Measurements from ENCODE around the gene ACAA2. TPM values are rescaled to one million over a fixed set of nuclear protein-coding genes. Genes with fewer than 3 reads are reported as not detected.
"Not testable (repeated sequence)": the region's sequence is repeated elsewhere in the genome, so short reads cannot be mapped to it uniquely, and the experiment has no call there.

Gene ACAA2
- polyA plus RNA-seq, 4 donors = 253 to 278 (median 268) TPM

DNA sequence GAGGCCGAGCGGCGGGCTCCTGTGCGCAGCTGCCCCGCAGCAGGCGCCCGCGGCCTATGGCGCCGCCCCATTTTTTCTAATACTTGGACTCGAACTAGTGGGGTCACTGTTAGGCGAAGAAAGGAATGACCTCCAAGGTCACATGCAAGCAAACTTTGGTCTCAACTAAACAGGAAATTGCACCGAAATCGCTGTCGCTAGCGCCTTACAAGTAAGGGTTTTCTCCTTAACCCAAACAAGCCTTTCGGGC, 339 bp downstream of the ACAA2 start:
- peak in 2 of 4 donors; percentile 31 to 60 for DNase-seq (ENCODE audit: low read depth in 4 of 4, low spot score in 3 of 4)

DNA sequence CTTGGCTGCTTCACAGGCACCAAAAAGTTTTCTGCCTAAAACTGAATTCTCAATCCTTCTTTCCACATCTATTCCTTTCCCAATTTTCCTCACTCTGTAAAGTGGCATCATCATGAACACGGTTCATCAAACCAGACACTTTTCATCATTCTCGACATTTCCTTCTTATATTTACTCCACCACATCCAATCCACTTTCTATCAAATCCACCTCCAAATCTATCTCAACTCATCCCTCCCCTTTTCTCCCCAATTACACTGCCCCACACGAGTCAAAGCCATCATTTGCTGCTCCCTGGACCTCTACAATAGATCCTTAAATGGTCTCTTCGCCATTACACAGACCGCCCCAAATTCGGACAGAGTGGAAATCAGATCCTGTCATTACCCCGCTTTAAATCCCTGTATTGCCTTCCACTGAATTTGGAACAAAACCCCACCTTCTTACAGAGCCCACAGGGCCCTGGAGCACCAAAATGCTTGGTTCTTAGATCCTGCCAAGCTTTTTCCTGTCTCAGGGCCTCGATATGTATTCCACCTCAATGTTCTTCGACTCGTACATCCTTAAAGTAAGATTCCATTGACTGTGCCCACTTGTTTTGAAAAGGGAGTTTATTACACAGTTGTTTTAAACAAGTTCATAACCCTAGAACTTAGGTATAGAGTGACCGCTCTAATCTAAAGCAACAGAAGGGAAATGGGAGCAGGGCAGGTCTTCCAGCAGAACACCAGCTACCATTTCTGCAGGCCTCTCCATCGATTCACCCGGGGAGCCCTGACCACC, 856 bp downstream of the ACAA2 start:
- DNase-seq (ENCODE audit: low read depth in 4 of 4, low spot score in 3 of 4) = no peak

DNA sequence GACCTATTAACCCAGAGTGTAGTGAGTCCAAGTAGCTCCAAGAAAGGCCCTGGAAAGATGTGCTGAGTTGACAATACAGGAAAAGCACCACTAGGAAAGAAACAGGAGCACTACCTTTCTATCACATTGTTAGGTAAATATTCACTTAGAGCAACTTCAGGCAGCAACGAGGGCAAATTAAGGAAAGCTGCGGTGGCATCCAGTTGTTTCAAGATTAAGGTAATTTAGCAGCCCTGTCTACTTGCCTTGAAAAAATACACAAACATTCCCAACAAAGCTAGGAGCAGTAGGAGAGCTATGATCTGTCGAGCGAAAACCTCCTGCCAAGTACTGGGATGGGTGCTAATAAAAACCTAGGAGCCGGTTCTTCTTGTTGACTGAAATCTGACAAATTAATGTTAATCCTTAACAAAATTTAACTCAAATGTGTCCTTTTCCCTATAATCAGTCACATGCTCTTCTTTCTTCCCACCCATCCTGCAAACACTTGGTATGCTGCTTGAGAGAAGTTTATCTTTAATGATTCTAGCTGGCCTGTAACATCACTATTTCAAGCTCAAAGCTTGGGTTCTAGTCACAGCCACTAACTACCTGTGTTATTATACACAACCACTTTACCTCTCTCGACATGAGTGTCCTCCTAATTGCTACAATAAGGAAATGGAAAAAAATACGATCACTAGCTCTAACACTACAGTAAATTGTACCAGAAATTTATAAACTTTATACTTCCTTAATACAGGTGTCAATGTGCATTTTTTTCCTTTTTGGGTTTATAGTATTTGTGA, 2.0 kb downstream of the ACAA2 start:
- peak in 1 of 4 donors; percentile 25 for DNase-seq (ENCODE audit: low read depth in 4 of 4, low spot score in 3 of 4)

DNA sequence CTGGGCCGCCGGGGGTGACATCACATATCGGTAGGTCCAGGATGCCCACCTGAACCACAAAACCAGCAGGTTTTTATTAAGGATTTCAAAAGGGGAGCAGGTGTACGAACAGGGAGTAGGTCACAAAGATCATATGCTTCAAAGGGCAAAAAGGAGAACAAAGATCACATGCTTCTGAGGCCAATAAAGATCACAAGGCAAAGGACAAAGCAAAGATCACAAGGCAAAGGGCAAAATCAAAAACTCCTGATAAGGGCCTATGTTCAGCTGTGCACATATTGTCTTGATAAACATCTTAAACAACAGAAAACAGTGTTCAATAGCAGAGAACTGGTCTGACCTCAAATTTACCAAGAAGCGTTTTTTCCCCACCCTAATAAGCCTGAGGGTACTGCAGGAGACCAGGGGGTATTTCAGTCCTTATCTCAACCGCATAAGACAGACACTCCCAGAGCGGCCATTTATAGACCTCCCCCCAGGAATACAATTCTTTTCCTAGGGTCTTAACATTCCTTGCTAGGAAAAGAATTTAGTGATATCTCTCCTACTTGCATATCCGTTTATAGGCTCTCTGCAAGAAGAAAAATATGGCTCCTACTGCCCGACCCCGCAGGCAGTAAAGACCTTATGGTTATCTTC, 4.7 kb downstream of the ACAA2 start:
- not testable (repeated sequence) for DNase-seq (ENCODE audit: low read depth in 4 of 4, low spot score in 3 of 4)

DNA sequence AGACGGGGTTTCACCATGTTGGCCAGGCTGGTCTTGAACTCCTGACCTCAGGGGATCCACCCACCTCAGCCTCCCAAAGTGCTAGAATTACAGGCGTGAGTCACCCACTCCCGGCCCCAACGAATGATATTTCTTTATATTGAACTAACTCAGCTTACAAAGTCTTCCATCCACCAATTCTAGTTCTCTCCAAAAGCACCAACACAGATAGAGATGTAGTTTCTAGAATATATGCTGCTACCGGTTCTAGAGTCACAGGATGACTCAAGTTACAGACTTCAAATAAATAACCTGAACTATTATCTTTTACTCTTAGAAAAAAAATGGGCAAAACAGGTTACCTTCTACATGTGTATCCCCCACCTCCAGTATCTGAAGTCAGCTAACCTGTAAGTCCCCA, 9.2 kb downstream of the ACAA2 start:
- DNase-seq (ENCODE audit: low read depth in 4 of 4, low spot score in 3 of 4) = no peak

DNA sequence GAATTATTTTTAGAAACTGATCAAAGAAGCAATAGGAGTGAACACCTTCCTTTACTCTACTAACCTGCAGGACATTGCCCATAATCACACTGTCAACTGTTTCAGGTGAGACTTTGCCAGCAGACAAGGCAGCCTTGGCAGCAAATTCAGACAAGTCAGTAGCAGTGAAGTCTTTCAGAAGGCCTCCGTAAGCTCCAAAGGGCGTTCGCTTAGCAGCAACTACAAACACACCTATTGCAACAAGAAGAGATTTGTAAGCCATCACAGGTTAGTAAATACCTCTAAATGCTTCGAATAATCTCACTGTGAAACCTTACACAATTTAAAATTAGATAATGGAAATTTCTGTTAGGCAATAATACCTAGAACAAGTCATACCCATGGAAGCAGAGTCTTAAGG, 10.7 kb downstream of the ACAA2 start:
- DNase-seq (ENCODE audit: low read depth in 4 of 4, low spot score in 3 of 4) = no peak

DNA sequence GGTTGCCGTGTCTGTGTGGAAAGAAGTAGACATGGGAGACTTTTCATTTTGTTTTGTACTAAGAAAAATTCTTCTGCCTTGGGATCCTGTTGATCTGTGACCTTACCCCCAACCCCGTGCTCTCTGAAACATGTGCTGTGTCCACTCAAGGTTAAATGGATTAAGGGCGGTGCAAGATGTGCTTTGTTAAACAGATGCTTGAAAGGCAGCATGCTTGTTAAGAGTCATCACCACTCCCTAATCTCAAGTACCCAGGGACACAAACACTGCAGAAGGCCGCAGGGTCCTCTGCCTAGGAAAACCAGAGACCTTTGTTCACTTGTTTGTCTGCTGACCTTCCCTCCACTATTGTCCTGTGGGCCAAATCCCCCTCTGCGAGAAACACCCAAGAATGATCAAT, 12.8 kb downstream of the ACAA2 start:
- DNase-seq (ENCODE audit: low read depth in 4 of 4, low spot score in 3 of 4) = not testable (repeated sequence)

DNA sequence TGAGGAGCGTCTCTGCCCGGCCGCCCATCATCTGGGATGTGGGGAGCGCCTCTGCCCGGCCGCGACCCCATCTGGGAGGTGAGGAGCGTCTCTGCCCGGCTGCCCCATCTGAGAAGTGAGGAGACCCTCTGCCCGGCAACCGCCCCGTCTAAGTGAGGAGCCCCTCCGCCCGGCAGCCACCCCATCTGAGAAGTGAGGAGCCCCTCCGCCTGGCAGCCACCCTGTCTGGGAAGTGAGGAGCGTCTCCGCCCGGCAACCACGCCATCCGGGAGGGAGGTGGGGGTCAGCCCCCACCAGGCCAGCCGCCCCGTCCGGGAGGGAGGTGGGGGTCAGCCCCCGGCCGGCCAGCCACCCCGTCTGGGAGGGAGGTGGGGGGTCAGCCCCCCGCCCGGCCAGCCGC, 13.5 kb downstream of the ACAA2 start:
- DNase-seq (ENCODE audit: low read depth in 4 of 4, low spot score in 3 of 4) = not testable (repeated sequence)

- no peak for DNase-seq (ENCODE audit: low read depth in 4 of 4, low spot score in 3 of 4)
Observed at GRCh38 chr18:49798001-49798400, 15.3 kb downstream of the ACAA2 start.

- DNase-seq (ENCODE audit: low read depth in 4 of 4, low spot score in 3 of 4) = no peak
Observed at GRCh38 chr18:49795612-49796552, 17.5 kb downstream of the ACAA2 start.

- no peak for DNase-seq (ENCODE audit: low read depth in 4 of 4, low spot score in 3 of 4)
Observed at GRCh38 chr18:49794743-49795142, 18.6 kb downstream of the ACAA2 start.

DNA sequence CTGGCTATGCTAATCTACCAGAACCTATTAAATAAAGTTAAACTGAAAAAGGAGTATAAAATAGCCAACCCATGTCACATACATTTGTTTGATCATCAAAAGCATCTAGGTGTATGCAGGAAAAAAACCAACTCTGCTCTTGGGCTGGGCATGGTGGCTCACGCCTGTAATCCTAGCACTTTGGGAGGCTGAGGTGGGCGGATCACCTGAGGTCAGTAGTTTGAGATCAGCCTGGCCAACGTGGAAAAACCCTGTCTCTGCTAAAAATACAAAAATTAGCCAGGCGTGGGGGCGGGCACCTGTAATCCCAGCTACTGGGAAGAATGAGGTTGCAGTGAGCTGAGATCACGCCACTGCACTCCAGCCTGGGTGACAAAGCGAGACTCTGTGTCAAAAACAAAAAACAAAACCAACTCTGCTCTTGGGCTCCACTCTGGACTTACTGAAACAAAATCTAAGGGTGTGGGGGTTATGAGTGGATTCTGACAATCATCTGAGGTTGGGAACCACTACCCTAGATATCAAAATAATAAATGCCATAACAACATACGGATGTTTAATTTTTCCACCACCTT, 23.7 kb downstream of the ACAA2 start:
- DNase-seq (ENCODE audit: low read depth in 4 of 4, low spot score in 3 of 4) = not testable (repeated sequence)

DNA sequence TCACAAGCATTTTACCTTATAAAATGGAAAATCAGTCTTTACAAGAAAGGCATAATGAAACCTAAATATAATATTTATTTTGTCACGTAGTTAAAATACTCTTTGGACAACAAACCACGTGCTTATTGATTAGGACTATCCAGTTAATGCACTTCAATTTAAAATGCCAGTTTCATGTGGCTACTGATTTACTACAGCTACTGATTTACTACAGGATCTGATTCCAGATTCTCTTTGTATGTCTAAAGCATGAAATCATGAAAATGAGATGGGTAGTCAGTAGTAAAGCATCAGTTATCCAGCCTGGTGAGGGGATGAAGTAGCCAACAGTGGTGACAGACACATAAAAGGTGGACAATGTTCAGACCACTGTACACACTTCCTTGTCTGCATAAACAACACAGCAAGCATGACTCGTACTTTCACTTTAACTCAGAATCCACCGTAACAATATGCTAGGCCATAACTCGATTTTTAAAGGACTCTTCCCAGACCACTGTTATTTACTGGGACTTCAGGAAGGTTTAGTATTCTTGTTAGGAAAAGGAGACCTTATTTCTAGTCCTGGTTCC, 24.9 kb downstream of the ACAA2 start:
- no peak for DNase-seq (ENCODE audit: low read depth in 4 of 4, low spot score in 3 of 4)

DNA sequence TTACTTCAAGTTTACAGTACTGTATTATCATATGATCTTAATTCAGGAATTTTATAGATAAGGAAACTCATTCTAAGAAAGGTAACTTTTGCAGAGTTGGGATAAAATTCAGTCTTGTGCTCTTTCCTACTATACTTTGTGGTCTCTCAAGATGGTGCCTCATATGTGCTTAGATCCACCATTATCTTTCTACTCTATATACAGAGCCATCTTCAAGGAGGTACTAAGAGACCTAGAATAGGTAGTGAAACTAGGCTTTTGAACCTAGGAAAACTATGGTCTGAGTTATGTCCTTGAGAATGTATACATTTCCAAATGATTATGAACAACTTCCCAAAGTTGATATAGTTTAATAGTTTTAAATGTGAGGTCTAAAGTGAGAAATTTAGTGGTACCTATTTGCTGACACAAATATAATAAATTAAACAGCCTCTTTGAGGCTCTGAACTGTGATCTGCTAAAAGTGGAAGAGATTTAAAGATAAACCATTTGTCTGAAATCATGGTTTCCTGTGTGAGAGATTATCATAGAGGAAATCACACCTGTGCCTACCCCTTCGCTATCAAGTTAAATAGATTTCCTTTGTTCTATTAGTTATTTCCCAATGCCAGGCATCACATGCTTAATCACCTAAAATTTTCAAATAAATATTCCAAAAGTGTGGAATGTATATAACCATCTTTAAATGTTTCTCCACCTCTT, 27.2 kb downstream of the ACAA2 start:
- DNase-seq (ENCODE audit: low read depth in 4 of 4, low spot score in 3 of 4) = no peak

- DNase-seq (ENCODE audit: low read depth in 4 of 4, low spot score in 3 of 4) = no peak
Observed at GRCh38 chr18:49784427-49785185, 28.7 kb downstream of the ACAA2 start.

GRCh38 chr18:49783631-49784030, 29.7 kb downstream of the ACAA2 start:
- not testable (repeated sequence) for DNase-seq (ENCODE audit: low read depth in 4 of 4, low spot score in 3 of 4)

DNA sequence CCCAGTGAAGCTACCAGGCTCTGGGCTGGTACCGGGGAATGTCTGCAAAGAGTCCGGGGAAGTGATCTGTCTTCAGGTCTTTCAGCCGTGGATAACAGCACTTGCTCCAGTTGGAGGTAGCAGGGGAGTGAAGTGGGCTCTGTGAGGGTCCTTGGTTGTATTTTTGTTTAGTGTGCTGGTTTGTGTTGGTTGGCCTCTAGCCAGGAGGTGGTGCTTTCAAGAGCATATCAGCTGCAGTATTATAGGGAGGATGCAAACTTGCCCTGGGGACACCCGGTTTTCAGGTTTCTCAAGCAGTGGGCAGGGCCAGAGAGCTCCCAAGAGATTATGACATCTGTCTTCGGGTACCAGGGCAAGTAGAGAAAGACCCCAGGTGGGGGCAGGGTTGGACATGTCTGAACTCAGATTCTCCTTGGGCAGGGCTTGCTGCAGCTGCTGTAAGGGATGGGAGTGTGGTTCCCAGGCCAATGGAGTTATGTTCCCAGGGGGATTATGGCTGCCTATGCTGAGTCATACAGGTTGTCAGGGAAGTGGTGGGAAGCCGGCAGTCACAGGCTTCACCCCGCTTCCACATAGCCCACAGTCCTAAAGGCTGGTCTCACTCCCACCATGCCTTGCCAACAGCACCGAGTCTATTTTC, 34.4 kb downstream of the ACAA2 start:
- DNase-seq (ENCODE audit: low read depth in 4 of 4, low spot score in 3 of 4) = no peak

Measured in right renal pelvis (tissue), 4 donors.